ENCODE results near the gene CEP104. TPM values are rescaled to one million over a fixed set of nuclear protein-coding genes. Genes with fewer than 3 reads are reported as not detected.

Gene CEP104
- total RNA-seq, 4 donors from 2014 or later = 42.9 to 64.5 (median 54.7) TPM

DNA sequence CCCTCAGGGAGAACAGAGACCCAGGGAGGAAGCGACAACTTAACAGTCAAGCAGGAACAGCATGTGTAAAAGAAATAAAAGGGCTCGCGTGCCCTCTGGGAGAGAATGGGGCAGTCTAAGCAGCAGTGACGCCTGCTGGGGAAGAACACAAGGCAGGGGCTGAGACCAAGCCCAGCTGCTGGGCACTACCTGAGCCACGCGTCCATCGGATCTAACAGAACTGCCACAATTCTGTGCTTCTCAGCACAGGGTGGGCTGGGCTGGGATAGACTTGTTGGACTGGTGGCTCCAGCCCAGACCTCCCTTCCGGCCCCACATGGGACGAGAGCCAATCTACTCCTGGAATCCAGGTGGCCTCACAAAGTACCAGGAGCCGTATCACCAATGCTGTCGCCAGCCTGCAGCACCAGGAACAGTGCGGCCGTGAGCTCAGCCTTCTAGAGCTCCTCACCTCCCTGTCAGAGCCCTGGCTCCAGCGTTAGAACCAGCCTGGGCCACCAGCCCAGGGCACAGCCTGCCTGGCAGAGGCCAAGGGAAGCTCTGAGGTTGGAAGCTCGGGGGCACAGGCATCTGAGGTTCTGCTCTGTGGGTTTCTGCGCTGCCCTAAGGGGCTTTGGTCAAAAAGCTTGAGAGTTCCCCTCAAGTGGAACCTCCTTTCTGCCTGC, 68.1 kb downstream of the CEP104 start:
- DNase-seq = no peak
- Histone ChIP-seq H3K9me3 (no peaks in the 10 kb centered on the region), H3K27me3 (no peaks in the 10 kb centered on the region), H3K36me3 (peaks cover 0 to 49% (median 0%) of the 10 kb centered on the region in 3 donors), H3K27ac (no peak overlapping the region), H3K4me1 (peaks cover 0 to 20% (median 2%) of the 10 kb centered on the region in 4 donors), H3K4me3 (no peak overlapping the region)
- no peak for TF ChIP-seq POLR2A (IDR thresholded peaks at IDR 0.05)
- TF ChIP-seq, protein P1, sequence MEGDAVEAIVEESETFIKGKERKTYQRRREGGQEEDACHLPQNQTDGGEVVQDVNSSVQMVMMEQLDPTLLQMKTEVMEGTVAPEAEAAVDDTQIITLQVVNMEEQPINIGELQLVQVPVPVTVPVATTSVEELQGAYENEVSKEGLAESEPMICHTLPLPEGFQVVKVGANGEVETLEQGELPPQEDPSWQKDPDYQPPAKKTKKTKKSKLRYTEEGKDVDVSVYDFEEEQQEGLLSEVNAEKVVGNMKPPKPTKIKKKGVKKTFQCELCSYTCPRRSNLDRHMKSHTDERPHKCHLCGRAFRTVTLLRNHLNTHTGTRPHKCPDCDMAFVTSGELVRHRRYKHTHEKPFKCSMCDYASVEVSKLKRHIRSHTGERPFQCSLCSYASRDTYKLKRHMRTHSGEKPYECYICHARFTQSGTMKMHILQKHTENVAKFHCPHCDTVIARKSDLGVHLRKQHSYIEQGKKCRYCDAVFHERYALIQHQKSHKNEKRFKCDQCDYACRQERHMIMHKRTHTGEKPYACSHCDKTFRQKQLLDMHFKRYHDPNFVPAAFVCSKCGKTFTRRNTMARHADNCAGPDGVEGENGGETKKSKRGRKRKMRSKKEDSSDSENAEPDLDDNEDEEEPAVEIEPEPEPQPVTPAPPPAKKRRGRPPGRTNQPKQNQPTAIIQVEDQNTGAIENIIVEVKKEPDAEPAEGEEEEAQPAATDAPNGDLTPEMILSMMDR (IDR thresholded peaks at IDR 0.05) = no peak

DNA sequence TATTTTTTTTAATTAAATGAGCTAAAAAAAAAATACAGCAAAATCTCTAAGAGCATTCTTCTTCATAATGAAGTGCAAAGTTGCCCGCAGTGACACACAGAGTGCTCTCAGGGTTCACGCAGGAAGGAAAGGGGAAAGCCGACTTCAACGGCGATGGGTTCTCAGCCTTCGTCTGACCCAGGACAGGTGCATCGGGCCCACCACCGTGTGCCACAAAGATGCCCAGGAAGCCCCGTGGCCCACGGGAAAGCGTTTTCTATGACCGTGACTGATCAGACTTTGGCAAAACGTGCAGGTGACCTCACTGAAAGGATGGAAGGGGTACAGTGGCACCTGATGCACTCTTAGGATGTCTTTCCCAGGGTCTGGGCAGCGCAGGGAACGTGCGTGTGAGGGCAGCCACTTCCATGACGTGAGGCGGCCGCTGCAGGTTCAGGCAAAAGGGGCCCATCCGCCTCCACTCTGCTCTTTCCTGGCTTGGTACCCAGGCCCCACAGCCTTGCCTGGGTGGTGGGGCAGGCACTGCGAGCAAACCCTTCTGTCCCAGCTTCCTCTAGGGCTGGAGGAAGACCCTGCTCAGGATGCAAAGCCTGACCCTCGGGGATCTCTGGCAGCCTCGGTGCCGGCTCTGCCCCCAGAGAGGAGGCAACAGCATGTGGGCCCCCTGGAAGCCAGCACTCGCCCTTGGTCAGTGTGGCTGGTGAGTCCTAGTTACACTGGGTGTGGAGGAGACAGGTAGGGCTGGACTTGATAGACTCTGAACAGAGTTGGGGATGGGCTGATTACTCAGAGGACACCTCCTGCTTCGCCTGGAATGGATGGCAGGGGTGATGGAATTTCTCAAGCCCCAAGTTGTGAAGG, 69.0 kb downstream of the CEP104 start:
- TF ChIP-seq POLR2A (IDR thresholded peaks at IDR 0.05) = no peak
- TF ChIP-seq, protein P1 (IDR thresholded peaks at IDR 0.05) = no peak
- no peak overlapping the region for H3K4me3 ChIP-seq
- DNase-seq = no peak
- peaks cover 0 to 12% (median 0%) of the 10 kb centered on the region in 4 donors for H3K4me1 ChIP-seq
- H3K27me3 ChIP-seq = no peaks in the 10 kb centered on the region
- peaks cover 0 to 58% (median 0%) of the 10 kb centered on the region in 3 donors for H3K36me3 ChIP-seq
- no peaks in the 10 kb centered on the region for H3K9me3 ChIP-seq
- H3K27ac ChIP-seq = no peak overlapping the region

DNA sequence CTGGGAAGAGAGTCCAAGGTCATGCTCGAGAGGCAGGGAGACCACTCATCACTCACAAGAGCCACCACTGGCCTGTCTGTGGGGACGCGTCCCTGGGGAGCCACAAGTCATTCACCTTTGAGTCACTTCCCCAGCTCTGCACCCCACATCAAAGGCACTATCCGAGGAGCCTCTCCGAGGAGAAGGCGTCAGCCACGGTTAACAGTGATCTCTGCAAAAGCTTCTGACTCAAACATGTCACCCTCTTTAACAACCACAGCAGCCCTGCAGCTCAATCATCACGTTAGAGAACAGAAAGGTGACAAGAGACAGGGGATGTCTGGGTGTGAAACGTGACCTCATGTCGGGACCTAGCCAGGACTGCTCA, 69.7 kb downstream of the CEP104 start:
- Histone ChIP-seq H3K36me3 (peaks cover 0 to 64% (median 0%) of the 10 kb centered on the region in 3 donors), H3K4me3 (no peak overlapping the region), H3K27ac (no peak overlapping the region), H3K27me3 (no peaks in the 10 kb centered on the region), H3K9me3 (no peaks in the 10 kb centered on the region), H3K4me1 (peaks cover 0 to 7% (median 0%) of the 10 kb centered on the region in 4 donors)
- no peak for DNase-seq
- TF ChIP-seq, protein P1 (IDR thresholded peaks at IDR 0.05) = no peak
- no peak for TF ChIP-seq POLR2A (IDR thresholded peaks at IDR 0.05)

DNA sequence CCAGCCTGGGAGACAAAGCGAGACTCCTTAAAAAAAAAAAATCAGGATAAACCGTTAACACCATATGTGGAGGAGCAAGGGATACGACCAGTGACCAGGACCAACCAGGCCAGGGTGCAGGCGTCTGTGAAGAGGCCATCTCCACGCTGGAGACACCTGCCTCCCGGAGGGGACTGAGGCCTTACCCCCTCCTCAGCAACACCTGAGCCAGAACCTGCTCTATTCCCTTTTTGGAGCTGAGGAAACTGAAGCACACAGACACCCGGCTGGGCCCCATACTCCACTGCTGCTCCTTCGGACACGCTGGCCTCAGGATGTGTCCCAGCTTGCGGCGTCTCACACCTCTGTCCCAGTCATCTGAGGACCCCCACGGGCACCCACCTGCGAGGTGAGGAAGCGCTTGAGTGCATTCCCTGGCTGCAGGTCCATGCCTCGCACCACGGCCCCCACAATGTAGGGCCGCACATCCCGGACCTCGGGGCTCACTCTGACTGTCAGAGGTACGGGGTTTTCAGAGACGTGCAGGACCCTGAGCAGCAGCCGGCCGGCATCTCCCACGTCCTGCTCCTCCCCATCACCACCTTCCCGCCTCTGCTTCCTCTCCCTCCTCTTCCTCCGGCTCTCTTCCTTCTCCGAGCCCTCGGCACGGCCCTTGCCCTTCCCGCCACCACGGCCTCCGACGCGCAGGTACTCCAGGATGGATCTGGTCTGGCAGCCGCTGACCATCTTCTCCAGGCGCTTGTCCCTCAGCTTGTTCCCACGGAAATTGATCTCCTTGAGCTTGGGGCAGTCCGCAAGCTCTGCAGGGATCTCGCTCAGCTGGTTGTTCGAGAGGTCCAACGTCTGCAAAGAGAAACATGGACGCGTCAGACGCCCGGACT, 70.3 kb downstream of the CEP104 start:
- Histone ChIP-seq H3K36me3 (peaks cover 0 to 71% (median 0%) of the 10 kb centered on the region in 3 donors), H3K4me1 (peaks cover 0 to 7% (median 0%) of the 10 kb centered on the region in 4 donors), H3K4me3 (no peak overlapping the region), H3K9me3 (no peaks in the 10 kb centered on the region), H3K27me3 (no peaks in the 10 kb centered on the region), H3K27ac (no peak overlapping the region)
- TF ChIP-seq POLR2A (IDR thresholded peaks at IDR 0.05) = no peak
- TF ChIP-seq, protein P1 (IDR thresholded peaks at IDR 0.05) = no peak
- DNase-seq = no peak

DNA sequence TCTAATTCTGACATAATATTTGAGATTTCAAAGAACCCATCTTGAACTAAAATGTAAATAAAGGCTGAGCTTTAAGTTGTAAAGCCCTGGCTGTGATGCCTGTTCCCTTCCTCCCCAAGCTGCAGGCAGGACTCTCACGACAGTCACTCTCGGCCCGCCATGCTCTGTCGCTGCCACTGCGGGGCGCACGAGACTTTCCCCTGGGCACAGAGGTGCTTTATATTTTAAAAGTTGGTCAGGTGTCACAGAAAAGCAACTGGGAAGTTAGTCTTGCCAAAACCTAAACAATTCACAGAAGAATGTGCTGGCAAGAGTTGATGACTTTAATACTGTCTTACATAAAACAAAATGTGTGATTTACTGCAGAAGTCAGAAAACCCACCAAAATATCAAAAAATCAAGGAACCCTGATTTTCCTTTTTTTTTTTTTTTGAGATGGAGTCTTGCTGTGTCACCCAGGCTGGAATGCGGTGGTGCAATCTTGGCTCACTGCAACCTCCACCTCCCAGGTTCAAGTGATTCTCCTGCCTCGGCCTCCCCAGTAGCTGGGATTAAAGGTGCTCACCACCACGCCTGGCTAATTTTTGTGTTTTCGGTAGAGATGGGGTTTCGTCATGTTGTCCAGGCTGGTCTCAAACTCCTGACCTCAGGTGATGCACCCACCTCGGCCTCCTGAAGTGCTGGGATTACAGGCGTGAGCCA, 71.4 kb downstream of the CEP104 start:
- H3K27me3 ChIP-seq = no peaks in the 10 kb centered on the region
- no peaks in the 10 kb centered on the region for H3K9me3 ChIP-seq
- H3K4me1 ChIP-seq = peaks cover 0 to 7% (median 0%) of the 10 kb centered on the region in 4 donors
- H3K4me3 ChIP-seq = no peak overlapping the region
- H3K27ac ChIP-seq = peak overlapping the region in 1 of 4 donors; percentile 8
- H3K36me3 ChIP-seq = peaks cover 0 to 74% (median 0%) of the 10 kb centered on the region in 3 donors
- TF ChIP-seq, protein P1 (IDR thresholded peaks at IDR 0.05) = peak in 4 of 6 experiments; percentile 28 to 54 (median 52)
- no peak for TF ChIP-seq POLR2A (IDR thresholded peaks at IDR 0.05)
- DNase-seq = peak in 1 of 3 donors; percentile 62
